ENCODE data around the gene TCHP. TPM values are rescaled to one million over a fixed set of nuclear protein-coding genes. Genes with fewer than 3 reads are reported as not detected.
A peak's percentile ranks its signal among the peaks of the same experiment; 100 is the strongest.
"Not testable (repeated sequence)": the region's sequence is repeated elsewhere in the genome, so short reads cannot be mapped to it uniquely, and the experiment has no call there.

TCHP gene
- 10 to 100 TPM; 12.8 to 42.9 (median 16.3) TPM for total RNA-seq
- polyA plus RNA-seq, result 10 to 100 TPM; 12.5 to 18.1 (median 13.8) TPM

GRCh38 chr12:109899783-109900751 lies at the start of gene TCHP:
Gene TCHP, plus strand, starts transcription at chr12:109900274. Its CDS starts 2,753 bp downstream, at chr12:109903027.
- no peaks in the 10 kb centered on the region for H3K9me3 ChIP-seq
- WGBS, 2 donors, result 1 to 2% methylated on average over 69 of the region's 69 CpGs
- peak; percentile 92 for DNase-seq
- peaks cover 0 to 26% (median 23%) of the 10 kb centered on the region in 4 donors for H3K4me1 ChIP-seq
- H3K27me3 ChIP-seq, result no peaks in the 10 kb centered on the region
- intact Hi-C loops (cut with DNase I), result no loop called here
- TF ChIP-seq POLR2A (IDR thresholded peaks at IDR 0.05) (no peak), POLR2AphosphoS5 (IDR thresholded peaks at IDR 0.05) (peak; percentile 67 to 86 (median 82)), EP300 (IDR thresholded peaks at IDR 0.05) (no peak), CTCF (IDR thresholded peaks at IDR 0.05) (peak in 2 of 4 experiments; percentile 9 to 14)
- peaks cover 8 to 24% (median 19%) of the 10 kb centered on the region in 4 donors for H3K36me3 ChIP-seq
- peak within 1 kb of the TSS; percentile 78 to 83 (median 80) for H3K27ac ChIP-seq
- peak within 1 kb of the TSS; percentile 46 to 87 (median 77) for H3K4me3 ChIP-seq

GRCh38 chr12:109850518-109850917 lies 49.6 kb upstream of the TCHP start:
- H3K4me1 ChIP-seq; H3K27ac ChIP-seq; intact Hi-C loops (cut with DNase I); H3K9me3 ChIP-seq; H3K27me3 ChIP-seq; DNase-seq; H3K4me3 ChIP-seq: not testable (repeated sequence)
- 93 to 94% methylated on average over 6 of the region's 6 CpGs for WGBS, 2 donors
- peaks cover 5 to 28% (median 13%) of the 10 kb centered on the region in 4 donors for H3K36me3 ChIP-seq

GRCh38 chr12:109855377-109855776 lies 44.7 kb upstream of the TCHP start:
- 92 to 96% methylated on average over 14 of the region's 14 CpGs for WGBS, 2 donors
- TF ChIP-seq CTCF (IDR thresholded peaks at IDR 0.05) (no peak), EP300 (IDR thresholded peaks at IDR 0.05) (no peak), POLR2A (IDR thresholded peaks at IDR 0.05) (no peak), POLR2AphosphoS5 (IDR thresholded peaks at IDR 0.05) (no peak)
- Histone ChIP-seq H3K27ac (no peak overlapping the region), H3K36me3 (peaks cover 5 to 60% (median 33%) of the 10 kb centered on the region in 4 donors), H3K27me3 (no peaks in the 10 kb centered on the region), H3K4me1 (no peaks in the 10 kb centered on the region), H3K9me3 (no peaks in the 10 kb centered on the region), H3K4me3 (no peak overlapping the region)
- no peak for DNase-seq
- intact Hi-C loops (cut with DNase I), result no loop called here

GRCh38 chr12:109857715-109858114 lies 42.4 kb upstream of the TCHP start:
- intact Hi-C loops (cut with DNase I), result no loop called here
- Histone ChIP-seq H3K36me3 (peaks cover 5 to 60% (median 30%) of the 10 kb centered on the region in 4 donors), H3K27ac (no peak overlapping the region)

More at GRCh38 chr12:109857715-109858114, 42.4 kb upstream of the TCHP start:
- Histone ChIP-seq H3K4me1 (no peaks in the 10 kb centered on the region), H3K27me3 (no peaks in the 10 kb centered on the region), H3K9me3 (no peaks in the 10 kb centered on the region), H3K4me3 (no peak overlapping the region)
- WGBS, 2 donors, result 94 to 97% methylated on average over 6 of the region's 6 CpGs
- DNase-seq, result no peak
- TF ChIP-seq POLR2AphosphoS5 (IDR thresholded peaks at IDR 0.05) (no peak), POLR2A (IDR thresholded peaks at IDR 0.05) (no peak), EP300 (IDR thresholded peaks at IDR 0.05) (no peak), CTCF (IDR thresholded peaks at IDR 0.05) (no peak)

All from sigmoid colon (tissue), 7 donors.